HFF-Myc (cell line): ENCODE data around the gene ZIC5.

ENCODE experiments used
- DNase-seq: peaks from one replicate; pipeline ENCODE4 v3.0.0-alpha.2; 2011; ENCODE audit warnings: low read depth; ENCODE audit errors: extremely low read depth
- H3K4me3 ChIP-seq: replicated peaks from 2 replicates; pipeline ENCODE4 v1.5.1; 2011; ENCODE audit warnings: low read depth, mild to moderate bottlenecking, control low read depth, low read length
- CTCF ChIP-seq: IDR thresholded peaks from 2 replicates; pipeline ENCODE4 v1.5.1; 2012; ENCODE audit warnings: mild to moderate bottlenecking, low read depth, low read length, control low read depth; ENCODE audit errors: missing control alignments

The ZIC5 gene

GRCh38 chr13:99986741-99987140, 15.2 kb upstream of the ZIC5 start:
- no peak for TF ChIP-seq CTCF
- H3K4me3 ChIP-seq = no peak overlapping the region
- DNase-seq = no peak

- no peak for DNase-seq
- no peak for TF ChIP-seq CTCF
- no peak overlapping the region for H3K4me3 ChIP-seq
Measured at GRCh38 chr13:99985886-99986527, 14.4 kb upstream of the ZIC5 start.

GRCh38 chr13:99985241-99985874, 13.8 kb upstream of the ZIC5 start:
- no peak for TF ChIP-seq CTCF
- no peak for DNase-seq
- no peak overlapping the region for H3K4me3 ChIP-seq

DNA sequence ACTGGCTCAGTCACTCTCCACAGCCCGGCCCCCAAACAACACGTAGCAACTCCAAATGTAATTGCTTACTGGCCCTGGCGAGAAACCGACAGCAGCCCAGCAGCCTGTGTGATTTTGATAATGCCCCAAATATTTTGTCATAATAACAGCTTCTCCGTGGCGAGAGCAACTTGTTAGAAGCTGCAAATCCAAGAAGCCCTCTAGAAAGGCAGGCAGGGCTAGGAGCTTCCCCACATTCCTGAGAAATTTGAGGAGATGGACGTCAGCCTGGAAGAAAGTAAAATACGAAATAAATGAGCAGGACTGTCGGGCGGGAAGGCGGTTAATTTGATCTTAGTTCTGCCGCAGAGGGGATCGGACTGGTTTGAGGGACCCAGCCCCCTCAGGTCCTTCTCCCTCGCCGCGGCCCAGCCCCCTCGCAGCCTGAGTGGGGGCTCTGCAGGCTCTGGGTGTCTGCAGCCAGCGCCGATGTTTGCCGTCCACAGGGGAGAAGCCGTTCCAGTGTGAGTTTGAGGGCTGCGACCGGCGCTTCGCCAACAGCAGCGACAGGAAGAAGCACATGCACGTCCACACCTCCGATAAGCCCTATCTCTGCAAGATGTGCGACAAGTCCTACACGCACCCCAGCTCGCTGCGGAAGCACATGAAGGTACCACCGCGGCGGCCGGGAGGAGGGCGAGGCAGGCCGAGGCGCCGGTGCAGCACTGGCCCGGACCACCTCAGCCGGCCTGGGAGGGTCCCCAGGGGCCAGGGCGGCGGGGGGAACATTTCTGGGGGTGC, 13.1 kb upstream of the ZIC5 start:
- DNase-seq = no peak
- TF ChIP-seq CTCF = no peak
- H3K4me3 ChIP-seq = no peak overlapping the region

DNA sequence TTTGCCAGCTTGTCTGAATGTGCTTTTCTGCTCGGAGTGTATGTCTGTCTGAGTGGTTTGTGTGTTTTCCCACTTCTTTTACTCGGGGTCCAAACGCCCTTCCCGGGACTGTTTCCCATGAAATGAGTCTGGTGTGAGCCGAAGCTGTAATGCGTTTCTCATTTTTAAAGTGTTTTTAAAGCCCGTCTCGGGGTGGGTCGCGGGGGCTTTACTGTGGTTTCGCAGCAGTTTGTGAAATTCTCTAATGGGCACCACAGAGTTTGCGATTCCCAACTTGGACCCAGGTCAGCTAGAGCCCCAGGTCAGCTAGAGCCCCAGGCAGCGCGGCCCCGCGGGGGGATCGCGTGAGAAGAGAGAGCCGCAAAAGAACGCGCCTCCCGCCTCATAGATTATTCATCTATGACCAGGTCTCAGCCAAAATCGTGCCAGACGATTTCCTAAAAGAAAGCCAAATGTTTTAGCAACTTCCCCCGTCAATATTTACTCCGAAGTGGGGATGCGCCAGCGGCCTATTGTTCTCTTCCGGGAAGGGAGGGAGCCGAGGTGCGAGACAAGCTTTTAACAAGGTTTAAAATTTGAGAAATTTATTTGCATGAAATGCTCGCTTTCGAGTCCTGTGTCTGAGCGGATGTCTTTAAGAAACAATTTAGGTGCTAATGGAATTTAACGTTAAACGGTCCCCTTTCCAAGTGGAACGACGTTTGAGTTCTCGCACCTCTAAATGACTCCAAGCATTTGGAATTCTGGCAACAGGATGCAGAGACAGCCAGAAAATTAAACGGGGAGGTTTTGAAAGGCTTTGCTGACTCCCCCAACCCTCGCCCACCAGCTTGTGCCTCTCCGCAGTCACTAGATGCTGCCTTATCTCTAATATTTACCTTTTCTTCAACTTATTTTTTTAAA, 12.2 kb upstream of the ZIC5 start:
- no peak for DNase-seq
- no peak overlapping the region for H3K4me3 ChIP-seq
- no peak for TF ChIP-seq CTCF

DNA sequence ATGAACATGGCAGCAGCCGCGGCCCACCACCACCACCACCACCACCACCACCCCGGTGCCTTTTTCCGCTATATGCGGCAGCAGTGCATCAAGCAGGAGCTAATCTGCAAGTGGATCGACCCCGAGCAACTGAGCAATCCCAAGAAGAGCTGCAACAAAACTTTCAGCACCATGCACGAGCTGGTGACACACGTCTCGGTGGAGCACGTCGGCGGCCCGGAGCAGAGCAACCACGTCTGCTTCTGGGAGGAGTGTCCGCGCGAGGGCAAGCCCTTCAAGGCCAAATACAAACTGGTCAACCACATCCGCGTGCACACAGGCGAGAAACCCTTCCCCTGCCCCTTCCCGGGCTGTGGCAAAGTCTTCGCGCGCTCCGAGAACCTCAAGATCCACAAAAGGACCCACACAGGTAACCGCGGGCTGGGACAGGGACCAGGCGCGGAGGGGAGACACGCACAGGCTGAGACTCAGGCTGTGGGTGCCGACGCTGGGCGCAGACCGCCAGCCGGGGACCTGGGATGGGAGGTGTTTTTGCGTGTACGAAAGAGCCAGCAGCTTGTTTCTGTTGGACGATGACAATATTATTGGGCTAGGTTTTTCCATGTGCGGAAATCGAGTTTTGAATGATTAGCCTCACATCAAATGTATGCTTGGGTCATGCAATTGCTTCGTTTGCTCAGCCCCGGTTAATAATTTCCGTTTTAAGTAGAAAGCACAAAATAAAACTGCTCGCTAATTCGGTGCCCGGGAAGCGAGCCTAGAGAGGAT, 11.3 kb upstream of the ZIC5 start:
- no peak for DNase-seq
- TF ChIP-seq CTCF = no peak
- H3K4me3 ChIP-seq = no peak overlapping the region
